HepG2 (cell line): ENCODE measurements around the gene THAP2. TPM values are rescaled to one million over a fixed set of nuclear protein-coding genes. Genes with fewer than 3 reads are reported as not detected.

ENCODE experiments used
- ATAC-seq: fragments of 200-7000 bp; cut with Tn5 transposase; 3 replicates; pipeline ENCODE4 v1.9.1; 2020; ENCODE audit warnings: mild to moderate bottlenecking, moderate library complexity
- BruUV-seq: library from RNA; stranded (reverse); fragments of 400-500 nt; replicated peaks from 2 replicates; lab custom pipeline; 2021; lab: Mats Ljungman, UMichigan
- CTCF ChIA-PET: fragments of 300-600 bp; formaldehyde crosslinking; extraction: SDS; loops from one replicate; lab custom pipeline; 2021; ENCODE audit warnings: low total read pairs, inconsistent platforms, low intra/inter-chr PET ratio; lab: Yijun Ruan, JAX
- POLR2A ChIA-PET: fragments of 350-600 bp; sonication (Branson Sonifier 250); formaldehyde crosslinking; loops from one replicate; lab custom pipeline; 2020; ENCODE audit warnings: antibody characterized with exemption, inconsistent platforms; lab: Yijun Ruan, JAX
- DNase-seq: peaks from one replicate; pipeline ENCODE4 v3.0.0-alpha.2; 2015; ENCODE audit warnings: low spot score
- FAIRE-seq: peaks from 3 replicates; lab custom pipeline; 2011; peaks lifted over from hg19 to GRCh38; lab: Jason Lieb, UNC
- H2AFZ ChIP-seq: one replicate; pipeline ENCODE4 v1.6.1; 2011; ENCODE audit warnings: low read length, inconsistent platforms
- H3K27ac ChIP-seq: fragments of 300-600 bp; 3 replicates; pipeline ENCODE4 v1.8.0; 2011; ENCODE audit warnings: mixed run types, mild to moderate bottlenecking, mixed read lengths, low read length, inconsistent platforms; ENCODE audit not compliant: insufficient read depth; ENCODE audit errors: extremely low read length
- H3K27me3 ChIP-seq, 2 experiments: fragments of 200-600 bp in 1 of 2; 2 replicates in 1 of 2; 3 replicates in 1 of 2; pipeline versions ENCODE4 v1.6.0 to v1.8.0; 2011; ENCODE audit warnings: low read length in 2 of 2, mild to moderate bottlenecking in 2 of 2, moderate library complexity in 2 of 2, inconsistent platforms in 1 of 2; ENCODE audit not compliant: insufficient read depth in 2 of 2, control insufficient read depth in 1 of 2
- H3K36me3 ChIP-seq, 2 experiments: fragments of 200-600 bp in 1 of 2; replicated peaks in 1 of 2; 2 replicates in 1 of 2; 3 replicates in 1 of 2; pipeline versions ENCODE4 v1.5.1 to v1.8.0; 2011; ENCODE audit warnings: low read length in 2 of 2, inconsistent platforms in 1 of 2; ENCODE audit not compliant: insufficient read depth in 2 of 2, control insufficient read depth in 1 of 2
- H3K4me1 ChIP-seq: 2 replicates; pipeline ENCODE4 v1.5.1; 2012; ENCODE audit warnings: low read length, inconsistent platforms; ENCODE audit not compliant: insufficient read depth
- H3K4me2 ChIP-seq: 2 replicates; pipeline ENCODE4 v1.6.0; 2011; ENCODE audit warnings: low read depth, low read length, inconsistent platforms
- H3K4me3 ChIP-seq, 3 experiments: fragments of 200-600 bp in 1 of 3; sonication (generic), shearing (Covaris generic) in 1 of 3; replicated peaks in 1 of 3; 2 replicates each; pipeline ENCODE4 v1.5.1; 2011 to 2016; ENCODE audit warnings: low read length in 3 of 3, inconsistent platforms in 2 of 3, low read depth in 2 of 3, mild to moderate bottlenecking in 2 of 3, control low read depth in 1 of 3, mixed read lengths in 1 of 3; ENCODE audit not compliant: insufficient read depth in 1 of 3
- H3K79me2 ChIP-seq: one replicate; pipeline ENCODE4 v1.6.1; 2011; ENCODE audit warnings: low read length, inconsistent platforms; ENCODE audit not compliant: insufficient read depth
- H3K9ac ChIP-seq: 2 replicates; pipeline ENCODE4 v1.6.0; 2011; ENCODE audit warnings: mild to moderate bottlenecking, low read depth, low read length, inconsistent platforms; ENCODE audit not compliant: insufficient read depth
- H3K9me3 ChIP-seq: 2 replicates; pipeline ENCODE4 v1.5.1; 2012; ENCODE audit warnings: mild to moderate bottlenecking, low read length
- H4K20me1 ChIP-seq: 2 replicates; pipeline ENCODE4 v1.6.0; 2011; ENCODE audit warnings: inconsistent platforms, mild to moderate bottlenecking, low read length, moderate library complexity; ENCODE audit not compliant: insufficient read depth
- AGO2 ChIP-seq: fragments of 200-400 bp; formaldehyde crosslinking; optimal IDR thresholded peaks from 2 replicates; pipeline ENCODE3; 2017; ENCODE audit warnings: mild to moderate bottlenecking, low read depth, low read length, moderate library complexity
- ARNT ChIP-seq: fragments of 450-650 bp; IDR thresholded peaks from 2 replicates; pipeline ENCODE4 v1.6.1; 2017
- MAFG ChIP-seq: sonication (generic); formaldehyde crosslinking; IDR thresholded peaks from 2 replicates; pipeline ENCODE4 v1.5.1; 2020; ENCODE audit warnings: mild to moderate bottlenecking, missing genetic modification reagents
- NFIC ChIP-seq: IDR thresholded peaks from 2 replicates; pipeline ENCODE4 v1.6.1; 2012; ENCODE audit warnings: mild to moderate bottlenecking, low read length, inconsistent platforms
- NFYC ChIP-seq: IDR thresholded peaks from 2 replicates; pipeline ENCODE4 v1.6.1; 2016; ENCODE audit warnings: missing genetic modification reagents, missing compliant biosample characterization
- SP1 ChIP-seq, 2 experiments: fragments of 450-650 bp in 1 of 2; sonication (generic) in 1 of 2; formaldehyde crosslinking in 1 of 2; IDR thresholded peaks; 2 replicates each; pipeline versions ENCODE4 v1.4.0 to v1.6.1; 2016 to 2020; ENCODE audit warnings: missing genetic modification reagents in 1 of 2
- ZNF260 ChIP-seq: sonication (generic); formaldehyde crosslinking; IDR thresholded peaks from 2 replicates; pipeline ENCODE4 v1.4.0; 2020; ENCODE audit warnings: missing genetic modification reagents, low read depth, mild to moderate bottlenecking, borderline replicate concordance
- ZNF501 ChIP-seq: sonication (generic); formaldehyde crosslinking; IDR thresholded peaks from 2 replicates; pipeline ENCODE4 v1.5.1; 2020; ENCODE audit warnings: mild to moderate bottlenecking, moderate library complexity, missing genetic modification reagents
- ZNF7 ChIP-seq: IDR thresholded peaks from 2 replicates; pipeline ENCODE4 v1.6.1; 2016; ENCODE audit warnings: missing biosample characterization, missing genetic modification reagents
- WGBS: methylation state at CpG from one replicate; pipeline ENCODE4 v1.1.6; 2017; ENCODE audit warnings: low lambda C conversion rate; 5-methylcytosine and 5-hydroxymethylcytosine counted together
- in situ Hi-C: cut with HindIII; loops from 2 replicates; pipeline ENCODE4 v1.10.0; 2017; ENCODE audit warnings: low pct_unique_long_range_greater_than_20kb; ENCODE audit not compliant: extremely low pct_ligation_motif_present
- intact Hi-C: fragments of 100-400 bp; cut with micrococcal nuclease; formaldehyde crosslinking; loops from one replicate; pipeline ENCODE4 v1.10.0; 2022; ENCODE audit not compliant: unreplicated experiment
- polyA plus RNA-seq, 8 experiments: library from polyadenylated mRNA; depleted of rRNA in 3 of 8; stranded (reverse) in 7 of 8; unstranded in 1 of 8; fragments of >200 nt; fragmentation: Illumina TruSeq in 4 of 8; extraction: Trizol in 4 of 8; gene quantifications; 2 replicates each; pipeline versions ENCODE4 v1.2.1 to v1.2.3, GENCODE V29; 2011 to 2016; ENCODE audit warnings: low read depth in 4 of 8, missing spikeins in 1 of 8, mixed read lengths in 1 of 8; ENCODE audit not compliant: insufficient read depth in 1 of 8
- total RNA-seq, 5 experiments: library from RNA; depleted of rRNA; stranded (reverse); fragments of >200 nt; fragmentation: Illumina TruSeq; extraction: Trizol; gene quantifications; 2 replicates each; pipeline ENCODE4 v1.2.3, GENCODE V29; 2016; ENCODE audit warnings: low read depth in 1 of 5
- TF ChIP-seq, protein P1 (sequence below): sonication (generic); formaldehyde crosslinking; IDR thresholded peaks from 2 replicates; pipeline ENCODE4 v1.4.0; 2020; ENCODE audit warnings: mild to moderate bottlenecking, missing genetic modification reagents
- TF ChIP-seq, protein P2 (sequence below): sonication (generic); formaldehyde crosslinking; IDR thresholded peaks from 2 replicates; pipeline ENCODE4 v1.4.0; 2020; ENCODE audit warnings: mild to moderate bottlenecking, missing genetic modification reagents, borderline replicate concordance
- TF ChIP-seq, protein P3 (sequence below): sonication (generic); formaldehyde crosslinking; IDR thresholded peaks from 2 replicates; pipeline ENCODE4 v1.8.0; 2022; ENCODE audit warnings: mild to moderate bottlenecking, missing genetic modification reagents, moderate library complexity

THAP2 gene
- total and polyA plus RNA-seq, 2 of the 13 experiments (the other 11 are each of a cell fraction or from before 2014, with no cell fraction given): 5.2 to 6.2 TPM

DNA sequence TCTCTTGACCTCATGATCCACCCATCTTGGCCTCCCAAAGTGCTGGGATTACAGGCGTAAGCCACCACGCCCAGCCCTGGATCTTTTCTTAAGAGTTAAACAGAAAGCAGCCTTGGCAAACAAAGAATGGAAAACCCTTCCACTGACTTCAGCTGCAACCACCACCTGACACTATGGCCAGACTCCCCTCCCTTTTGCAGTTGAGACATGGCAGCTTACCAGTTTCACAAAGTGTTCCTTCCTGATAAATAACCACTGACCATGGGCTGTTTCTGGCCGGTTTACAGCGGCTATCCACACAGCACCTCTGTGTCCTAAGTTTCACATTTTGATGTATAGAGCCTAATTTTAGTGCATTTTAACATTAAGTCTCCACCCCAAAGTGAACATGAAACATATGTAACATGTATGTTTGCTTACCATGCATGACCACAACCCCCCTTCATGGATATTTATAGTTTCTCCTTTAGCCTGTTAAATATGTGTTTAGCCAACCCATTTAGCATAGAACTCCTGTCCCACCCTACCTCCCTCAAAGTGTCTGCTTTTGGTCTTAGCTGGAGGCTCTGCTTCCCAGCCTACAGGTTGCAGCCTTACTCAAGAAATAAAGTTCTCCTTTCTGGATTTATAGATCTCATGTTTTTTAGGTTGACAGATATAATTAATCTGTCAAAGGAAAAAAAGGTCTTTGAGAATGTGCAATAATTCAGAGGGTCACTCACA, 57.8 kb downstream of the THAP2 start:
- no peaks in the 10 kb centered on the region for H3K36me3 ChIP-seq
- no peak overlapping the region for H3K4me2 ChIP-seq
- H3K27ac ChIP-seq: no peak overlapping the region
- H3K9ac ChIP-seq: no peak overlapping the region
- H3K79me2 ChIP-seq: no peaks in the 10 kb centered on the region
- DNase-seq (no peak), FAIRE-seq (no peak), ATAC-seq (no peak)
- ChIA-PET CTCF (no interaction called here), POLR2A (interaction anchor here (1.0 kb wide), 1 partner anchor 10 kb away, joined by 3 read pairs; no protein-coding TSS in a partner anchor)
- H4K20me1 ChIP-seq: no peaks in the 10 kb centered on the region
- WGBS: 50% methylated on average over 4 of the region's 4 CpGs
- TF ChIP-seq ZNF260 (CRISPR knock-in tag) (no peak), ZNF7 (CRISPR knock-in tag) (peak; percentile 73)
- in situ Hi-C loops: no loop called here
- H2AFZ ChIP-seq: no peak overlapping the region
- no peaks in the 10 kb centered on the region for H3K27me3 ChIP-seq
- H3K4me1 ChIP-seq: peaks cover 10% of the 10 kb centered on the region
- intact Hi-C loops: no loop called here
- no peaks in the 10 kb centered on the region for H3K9me3 ChIP-seq
- H3K4me3 ChIP-seq: no peak overlapping the region
- no TSS peak for BruUV-seq

DNA sequence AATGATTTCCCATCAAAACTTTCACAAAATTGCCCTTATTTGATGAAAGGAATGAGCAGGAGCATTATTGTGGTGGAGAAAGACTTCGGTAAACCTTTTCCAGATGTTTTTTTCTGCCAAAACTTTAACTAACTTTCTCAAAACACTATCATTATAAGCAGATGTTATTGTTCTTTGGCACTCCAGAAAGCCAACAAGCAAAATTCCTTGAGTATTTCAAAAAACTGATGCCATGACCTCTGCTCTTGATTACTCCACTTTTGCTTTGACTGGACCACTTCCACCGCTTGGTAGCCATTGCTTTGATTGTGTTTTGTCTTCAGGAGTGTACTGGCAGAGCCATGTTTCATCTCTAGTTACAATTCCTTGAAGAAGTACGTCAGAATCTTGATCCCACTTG, 60.9 kb downstream of the THAP2 start:
- FAIRE-seq: no peak
- ChIA-PET CTCF (no interaction called here), POLR2A (interaction anchor here (1.2 kb wide), 1 partner anchor 7 kb away, joined by 3 read pairs; no protein-coding TSS in a partner anchor)
- Histone ChIP-seq H3K79me2 (no peaks in the 10 kb centered on the region), H3K4me3 (no peak overlapping the region), H2AFZ (no peak overlapping the region), H3K9me3 (no peaks in the 10 kb centered on the region), H4K20me1 (no peaks in the 10 kb centered on the region), H3K27ac (no peak overlapping the region), H3K36me3 (no peaks in the 10 kb centered on the region), H3K9ac (no peak overlapping the region), H3K4me2 (no peak overlapping the region), H3K27me3 (no peaks in the 10 kb centered on the region), H3K4me1 (peaks cover 12% of the 10 kb centered on the region)
- WGBS: 47% methylated on average over 3 of the region's 3 CpGs
- intact Hi-C loops: no loop called here
- no peak for DNase-seq
- in situ Hi-C loops: loop anchor here (25.0 kb wide), 1 partner anchor 588 kb away; no protein-coding TSS in a partner anchor
- ATAC-seq: no peak
- no TSS peak for BruUV-seq
- TF ChIP-seq, protein P1, sequence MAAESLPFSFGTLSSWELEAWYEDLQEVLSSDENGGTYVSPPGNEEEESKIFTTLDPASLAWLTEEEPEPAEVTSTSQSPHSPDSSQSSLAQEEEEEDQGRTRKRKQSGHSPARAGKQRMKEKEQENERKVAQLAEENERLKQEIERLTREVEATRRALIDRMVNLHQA (CRISPR knock-in tag): no peak
- TF ChIP-seq ZNF501 (CRISPR knock-in tag) (no peak), NFIC (no peak), SP1 (IDR thresholded peaks at IDR 0.05) (no peak), SP1 (CRISPR knock-in tag; IDR thresholded peaks at IDR 0.05) (no peak), AGO2 (no peak), MAFG (CRISPR knock-in tag) (no peak), NFYC (CRISPR knock-in tag) (no peak), ARNT (no peak)
- TF ChIP-seq, protein P2, sequence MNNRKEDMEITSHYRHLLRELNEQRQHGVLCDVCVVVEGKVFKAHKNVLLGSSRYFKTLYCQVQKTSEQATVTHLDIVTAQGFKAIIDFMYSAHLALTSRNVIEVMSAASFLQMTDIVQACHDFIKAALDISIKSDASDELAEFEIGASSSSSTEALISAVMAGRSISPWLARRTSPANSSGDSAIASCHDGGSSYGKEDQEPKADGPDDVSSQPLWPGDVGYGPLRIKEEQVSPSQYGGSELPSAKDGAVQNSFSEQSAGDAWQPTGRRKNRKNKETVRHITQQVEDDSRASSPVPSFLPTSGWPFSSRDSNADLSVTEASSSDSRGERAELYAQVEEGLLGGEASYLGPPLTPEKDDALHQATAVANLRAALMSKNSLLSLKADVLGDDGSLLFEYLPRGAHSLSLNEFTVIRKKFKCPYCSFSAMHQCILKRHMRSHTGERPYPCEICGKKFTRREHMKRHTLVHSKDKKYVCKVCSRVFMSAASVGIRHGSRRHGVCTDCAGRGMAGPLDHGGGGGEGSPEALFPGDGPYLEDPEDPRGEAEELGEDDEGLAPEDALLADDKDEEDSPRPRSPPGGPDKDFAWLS (CRISPR knock-in tag): no peak
- TF ChIP-seq, protein P3, sequence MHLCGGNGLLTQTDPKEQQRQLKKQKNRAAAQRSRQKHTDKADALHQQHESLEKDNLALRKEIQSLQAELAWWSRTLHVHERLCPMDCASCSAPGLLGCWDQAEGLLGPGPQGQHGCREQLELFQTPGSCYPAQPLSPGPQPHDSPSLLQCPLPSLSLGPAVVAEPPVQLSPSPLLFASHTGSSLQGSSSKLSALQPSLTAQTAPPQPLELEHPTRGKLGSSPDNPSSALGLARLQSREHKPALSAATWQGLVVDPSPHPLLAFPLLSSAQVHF: no peak
